Stimulated activated CD8-positive, alpha-beta memory T cell treated with anti-CD3 and anti-CD28 coated beads, Interleukin-12 subunit alpha, Interleukin-12 subunit beta, amount 100 ng/mL, for 4 hours (primary cell): Measurements from ENCODE around the gene THAP2.

ENCODE experiments used
- DNase-seq: peaks from one replicate; pipeline ENCODE4 v3.0.0-alpha.2; 2020; ENCODE audit warnings: low read depth

The THAP2 gene

DNA sequence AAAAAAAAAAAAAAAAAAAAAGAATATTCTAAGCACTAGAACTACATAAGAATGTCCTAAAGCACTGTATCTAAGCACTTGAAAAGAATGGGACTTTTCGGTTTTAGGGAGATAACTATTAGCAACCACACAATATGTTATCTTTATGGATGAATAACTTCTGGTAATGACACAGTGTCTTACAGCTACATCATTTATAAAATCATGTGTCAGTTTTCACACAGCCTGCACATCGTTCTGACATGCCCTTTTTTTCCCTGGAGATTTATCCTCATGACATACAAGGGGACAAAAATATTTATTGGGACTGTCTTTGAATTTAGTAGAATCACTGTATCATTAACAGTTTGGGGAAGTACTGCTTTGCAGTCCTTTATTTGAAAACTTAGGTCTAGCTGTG, 39.1 kb downstream of the THAP2 start:
- DNase-seq = no peak

DNA sequence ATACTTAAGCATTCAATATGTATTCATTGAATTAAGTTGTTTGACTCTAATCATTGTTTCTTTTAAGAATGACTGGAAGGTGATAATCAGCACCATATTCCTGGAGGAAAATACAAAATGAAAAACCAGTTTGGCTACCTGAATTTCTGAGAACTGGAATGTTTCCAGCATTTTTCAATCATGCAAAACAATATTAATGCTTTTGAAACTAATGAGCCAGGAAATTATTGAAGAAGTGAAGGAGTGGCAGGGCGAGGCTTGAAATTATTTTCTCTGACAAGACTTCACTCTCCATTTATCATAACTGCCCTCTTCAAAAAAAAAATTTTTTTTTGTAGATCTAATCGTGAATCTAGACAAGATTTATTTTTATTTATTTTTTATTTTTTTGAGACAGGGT, 40.8 kb downstream of the THAP2 start:
- no peak for DNase-seq

DNA sequence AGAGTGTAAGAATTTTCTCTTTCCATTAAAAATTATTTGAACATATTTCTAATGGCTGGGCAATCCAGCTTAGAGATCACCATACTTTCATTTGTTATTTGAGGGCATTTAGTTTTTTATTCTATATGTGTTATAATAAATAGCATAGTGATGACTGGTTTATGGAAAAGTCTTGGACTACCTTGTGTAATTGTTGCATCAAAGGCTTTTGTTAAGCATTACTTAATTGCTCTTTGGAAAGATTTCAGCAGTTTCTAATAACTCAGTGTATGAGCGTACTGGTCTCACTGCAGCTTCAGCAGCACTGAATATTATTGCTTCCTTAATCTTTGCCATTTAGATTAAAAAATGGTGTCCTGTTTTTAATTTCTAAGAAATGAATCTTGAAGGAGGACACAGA, 44.6 kb downstream of the THAP2 start:
- DNase-seq = no peak

DNA sequence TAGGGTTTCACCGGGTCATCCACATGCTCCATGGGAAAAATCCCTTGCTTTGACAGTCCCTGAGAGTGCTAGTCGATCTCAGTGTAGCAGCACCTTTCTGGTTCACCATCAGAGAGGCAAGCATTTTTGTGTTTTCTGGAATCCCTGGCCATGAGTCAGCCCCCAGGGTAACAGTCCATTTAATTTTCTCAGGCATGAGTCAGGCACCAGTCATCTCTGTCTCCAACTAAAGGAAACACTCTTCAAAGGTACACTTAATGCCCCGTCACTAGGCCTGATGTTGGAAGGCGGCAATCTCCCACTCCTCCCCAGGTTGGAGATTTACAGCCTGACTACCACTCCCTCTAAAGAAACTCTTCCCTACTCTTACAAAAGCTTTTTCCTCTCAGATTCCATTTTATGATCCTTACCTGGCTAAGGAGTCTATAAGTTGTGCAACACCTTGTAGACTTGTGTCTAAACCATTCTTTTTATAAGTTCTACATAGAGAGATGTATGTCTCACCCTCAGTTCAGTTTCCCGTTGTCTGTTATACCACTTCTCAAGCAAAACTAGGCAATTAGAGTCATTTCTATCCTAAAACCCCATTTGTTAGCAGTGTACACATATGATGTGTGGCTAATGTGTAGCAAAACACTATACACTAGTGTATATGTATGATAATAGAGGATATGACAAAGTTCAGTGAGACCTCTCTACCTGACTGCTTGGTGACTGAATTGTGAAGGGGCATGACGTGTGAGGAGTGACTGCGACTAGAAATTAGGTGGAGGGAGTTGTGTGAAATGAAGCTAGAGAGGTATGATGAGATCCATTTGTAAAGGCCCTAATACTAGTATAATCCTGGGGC, 46.4 kb downstream of the THAP2 start:
- no peak for DNase-seq

DNA sequence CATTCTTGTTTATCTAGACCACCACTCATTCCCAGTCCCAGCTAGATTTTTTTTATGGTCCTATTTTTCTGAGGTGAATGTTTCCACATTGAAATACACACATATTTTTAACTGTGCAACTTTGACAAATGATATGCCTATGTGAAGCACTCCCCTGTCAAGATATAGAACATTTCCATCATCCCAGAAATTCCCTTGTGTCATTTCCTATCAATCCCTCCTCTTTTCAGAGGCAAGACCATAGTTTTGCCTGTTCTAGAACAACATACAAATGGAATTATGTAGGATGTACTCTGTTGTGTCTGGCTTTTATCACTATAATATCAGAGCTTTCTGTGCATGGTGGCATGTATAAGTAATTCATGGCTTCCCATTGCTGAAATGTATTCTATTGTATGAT, 54.5 kb downstream of the THAP2 start:
- DNase-seq = no peak

DNA sequence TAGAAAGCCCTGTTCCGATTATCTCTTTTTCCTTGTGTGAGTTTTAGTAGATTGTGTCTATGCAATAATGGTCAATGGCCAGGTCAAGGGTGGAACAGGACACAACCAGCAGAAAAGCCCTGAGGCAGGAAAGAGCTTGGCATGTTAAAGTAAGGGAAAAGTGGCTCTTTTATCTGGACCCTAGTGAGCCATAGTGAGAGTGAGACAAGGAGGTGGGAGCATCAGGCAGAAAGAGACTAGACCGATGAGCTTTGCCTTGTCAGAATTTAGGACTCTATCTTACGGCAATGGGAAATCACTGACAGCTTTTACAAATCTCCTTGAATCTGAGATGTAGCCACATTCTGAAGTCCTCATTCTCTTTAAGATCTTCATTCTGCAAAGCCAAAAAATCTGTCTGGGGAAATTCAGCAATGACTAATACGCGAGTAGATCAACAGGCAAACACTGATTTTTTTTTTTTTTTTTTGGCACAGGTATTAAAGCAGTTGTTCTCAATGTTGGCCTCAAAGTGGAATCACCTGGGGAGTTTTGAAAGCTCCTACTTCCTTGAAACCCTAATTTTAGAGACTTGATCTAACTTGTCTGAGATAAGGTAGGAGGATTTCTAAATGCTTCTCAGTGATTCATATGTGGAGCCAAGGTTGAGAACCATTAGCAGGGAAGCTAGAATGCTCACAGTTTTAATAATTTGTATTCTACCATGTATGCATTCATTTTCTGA, 55.7 kb downstream of the THAP2 start:
- no peak for DNase-seq

DNA sequence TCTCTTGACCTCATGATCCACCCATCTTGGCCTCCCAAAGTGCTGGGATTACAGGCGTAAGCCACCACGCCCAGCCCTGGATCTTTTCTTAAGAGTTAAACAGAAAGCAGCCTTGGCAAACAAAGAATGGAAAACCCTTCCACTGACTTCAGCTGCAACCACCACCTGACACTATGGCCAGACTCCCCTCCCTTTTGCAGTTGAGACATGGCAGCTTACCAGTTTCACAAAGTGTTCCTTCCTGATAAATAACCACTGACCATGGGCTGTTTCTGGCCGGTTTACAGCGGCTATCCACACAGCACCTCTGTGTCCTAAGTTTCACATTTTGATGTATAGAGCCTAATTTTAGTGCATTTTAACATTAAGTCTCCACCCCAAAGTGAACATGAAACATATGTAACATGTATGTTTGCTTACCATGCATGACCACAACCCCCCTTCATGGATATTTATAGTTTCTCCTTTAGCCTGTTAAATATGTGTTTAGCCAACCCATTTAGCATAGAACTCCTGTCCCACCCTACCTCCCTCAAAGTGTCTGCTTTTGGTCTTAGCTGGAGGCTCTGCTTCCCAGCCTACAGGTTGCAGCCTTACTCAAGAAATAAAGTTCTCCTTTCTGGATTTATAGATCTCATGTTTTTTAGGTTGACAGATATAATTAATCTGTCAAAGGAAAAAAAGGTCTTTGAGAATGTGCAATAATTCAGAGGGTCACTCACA, 57.8 kb downstream of the THAP2 start:
- DNase-seq = no peak

DNA sequence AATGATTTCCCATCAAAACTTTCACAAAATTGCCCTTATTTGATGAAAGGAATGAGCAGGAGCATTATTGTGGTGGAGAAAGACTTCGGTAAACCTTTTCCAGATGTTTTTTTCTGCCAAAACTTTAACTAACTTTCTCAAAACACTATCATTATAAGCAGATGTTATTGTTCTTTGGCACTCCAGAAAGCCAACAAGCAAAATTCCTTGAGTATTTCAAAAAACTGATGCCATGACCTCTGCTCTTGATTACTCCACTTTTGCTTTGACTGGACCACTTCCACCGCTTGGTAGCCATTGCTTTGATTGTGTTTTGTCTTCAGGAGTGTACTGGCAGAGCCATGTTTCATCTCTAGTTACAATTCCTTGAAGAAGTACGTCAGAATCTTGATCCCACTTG, 60.9 kb downstream of the THAP2 start:
- DNase-seq = no peak

DNA sequence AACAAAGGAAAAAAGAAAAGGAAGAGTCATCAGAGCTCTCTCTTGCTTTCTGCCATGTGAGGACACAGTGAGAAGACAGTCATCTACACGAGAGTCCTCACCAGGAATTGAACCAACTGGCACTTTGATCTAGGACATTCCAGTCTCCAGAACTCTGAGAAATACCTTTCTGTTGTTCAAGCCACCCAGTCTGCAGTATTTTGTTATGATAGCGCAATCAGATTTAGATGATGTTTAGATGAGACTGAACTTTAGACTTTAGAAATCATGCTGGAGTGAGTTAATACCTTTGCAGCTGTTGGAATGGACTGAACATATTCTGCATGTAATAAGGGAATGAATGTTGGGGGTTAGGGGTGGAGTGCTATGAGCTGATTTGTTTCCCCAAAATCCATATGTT, 62.4 kb downstream of the THAP2 start:
- no peak for DNase-seq

DNA sequence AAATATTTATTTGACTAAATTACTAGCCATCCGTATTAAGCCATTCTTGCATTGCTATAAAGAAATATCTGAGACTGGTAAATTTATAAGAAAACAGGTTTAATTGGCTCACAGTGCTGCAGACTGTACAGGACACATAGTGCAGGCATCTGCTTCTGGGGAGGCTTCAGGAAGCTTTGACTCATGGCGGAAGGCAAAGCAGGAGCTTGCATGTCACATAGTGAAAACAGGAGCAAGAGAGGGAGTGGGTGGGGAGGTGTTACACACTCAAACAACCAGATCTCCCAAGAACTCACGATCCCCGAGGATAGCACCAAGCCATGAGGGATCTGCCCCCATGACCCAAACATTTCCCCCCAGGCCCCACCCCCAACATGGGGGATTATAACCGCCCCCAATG, 63.9 kb downstream of the THAP2 start:
- DNase-seq = no peak
